ENCODE results near the gene TMBIM6. TPM values are rescaled to one million over a fixed set of nuclear protein-coding genes. Genes with fewer than 3 reads are reported as not detected.

The TMBIM6 gene
- total RNA-seq, 2 experiments from 2014 or later = 437 to 443 TPM

GRCh38 chr12:49793620-49794019, 52.3 kb downstream of the TMBIM6 start:
- Mint-ChIP-seq H3K27ac (no peak overlapping the region), H3K4me1 (ENCODE audit: low read depth) (no peaks in the 10 kb centered on the region), H3K9me3 (no peaks in the 10 kb centered on the region), H3K4me3 (no peak overlapping the region), H3K27me3 (no peaks in the 10 kb centered on the region), H3K36me3 (ENCODE audit: low read depth) (no peaks in the 10 kb centered on the region)
- CTCF ChIA-PET = no interaction called here
- ATAC-seq = no peak
- POLR2A ChIA-PET = no interaction called here
- TF ChIP-seq CTCF (IDR thresholded peaks at IDR 0.05) = no peak
- no peak for DNase-seq
- intact Hi-C loops (cut with micrococcal nuclease) = no loop called here

GRCh38 chr12:49794021-49794420, 52.7 kb downstream of the TMBIM6 start:
- intact Hi-C loops (cut with micrococcal nuclease) = no loop called here
- Mint-ChIP-seq H3K4me3 (no peak overlapping the region), H3K27me3 (no peaks in the 10 kb centered on the region), H3K27ac (no peak overlapping the region), H3K36me3 (ENCODE audit: low read depth) (no peaks in the 10 kb centered on the region), H3K4me1 (ENCODE audit: low read depth) (no peaks in the 10 kb centered on the region), H3K9me3 (no peaks in the 10 kb centered on the region)
- no peak for TF ChIP-seq CTCF (IDR thresholded peaks at IDR 0.05)
- ATAC-seq (no peak), DNase-seq (no peak)
- ChIA-PET CTCF (no interaction called here), POLR2A (no interaction called here)

- H3K27ac Mint-ChIP-seq = no peak overlapping the region
- H3K36me3 Mint-ChIP-seq (ENCODE audit: low read depth) = no peaks in the 10 kb centered on the region
- CTCF ChIA-PET = interaction anchor here (1.5 kb wide), 1 partner anchor 54 kb away, joined by 3 read pairs; the partner anchor contains the start of gene TMBIM6
Measured at GRCh38 chr12:49794811-49795653, 53.7 kb downstream of the TMBIM6 start.

GRCh38 chr12:49795654-49796105, 54.3 kb downstream of the TMBIM6 start:
- Mint-ChIP-seq H3K4me1 (ENCODE audit: low read depth) (no peaks in the 10 kb centered on the region), H3K27me3 (no peaks in the 10 kb centered on the region), H3K9me3 (no peaks in the 10 kb centered on the region), H3K27ac (no peak overlapping the region), H3K4me3 (no peak overlapping the region), H3K36me3 (ENCODE audit: low read depth) (no peaks in the 10 kb centered on the region)
- DNase-seq = no peak
- ChIA-PET POLR2A (interaction anchor here (0.6 kb wide), 1 partner anchor 325 kb away, joined by 3 read pairs; no protein-coding TSS in a partner anchor), CTCF (interaction anchor here (1.5 to 1.6 kb wide), 3 partner anchors 18 to 54 kb away, joined by 3 to 6 read pairs (median 6); partner anchors contain the start of gene TMBIM6)
- intact Hi-C loops (cut with micrococcal nuclease) = no loop called here
- no peak for TF ChIP-seq CTCF (IDR thresholded peaks at IDR 0.05)
- no peak for ATAC-seq

More at GRCh38 chr12:49794811-49795653, 53.7 kb downstream of the TMBIM6 start:
- DNase-seq (no peak), ATAC-seq (no peak)
- intact Hi-C loops (cut with micrococcal nuclease) = no loop called here
- POLR2A ChIA-PET = no interaction called here
- Mint-ChIP-seq H3K4me1 (ENCODE audit: low read depth) (no peaks in the 10 kb centered on the region), H3K27me3 (no peaks in the 10 kb centered on the region), H3K9me3 (no peaks in the 10 kb centered on the region), H3K4me3 (no peak overlapping the region)
- TF ChIP-seq CTCF (IDR thresholded peaks at IDR 0.05) = no peak

- Mint-ChIP-seq H3K9me3 (no peaks in the 10 kb centered on the region), H3K4me3 (no peak overlapping the region), H3K27me3 (no peaks in the 10 kb centered on the region), H3K27ac (no peak overlapping the region), H3K36me3 (ENCODE audit: low read depth) (no peaks in the 10 kb centered on the region), H3K4me1 (ENCODE audit: low read depth) (no peaks in the 10 kb centered on the region)
- no peak for ATAC-seq
- no peak for TF ChIP-seq CTCF (IDR thresholded peaks at IDR 0.05)
- intact Hi-C loops (cut with micrococcal nuclease) = no loop called here
- ChIA-PET CTCF (interaction anchor here (1.5 to 1.6 kb wide), 3 partner anchors 18 to 55 kb away, joined by 3 to 6 read pairs (median 6); partner anchors contain the start of gene TMBIM6), POLR2A (interaction anchor here (0.6 to 0.7 kb wide), 2 partner anchors 19 to 325 kb away, joined by 3 read pairs; no protein-coding TSS in a partner anchor)
- no peak for DNase-seq
Measured at GRCh38 chr12:49796155-49796554, 54.8 kb downstream of the TMBIM6 start.

Measured in activated CD8-positive, alpha-beta T cell treated with anti-CD3 and anti-CD28 coated beads for 36 hours (primary cell).